ENCODE measurements around the gene COTL1. TPM values are rescaled to one million over a fixed set of nuclear protein-coding genes. Genes with fewer than 3 reads are reported as not detected.

COTL1 gene
- total RNA-seq, 1 donor from 2014 or later = 129 TPM

GRCh38 chr16:84649511-84649861 lies 31.6 kb upstream of the COTL1 start:
- H3K36me3 ChIP-seq = peaks cover 32% of the 10 kb centered on the region
- TF ChIP-seq, protein P1, sequence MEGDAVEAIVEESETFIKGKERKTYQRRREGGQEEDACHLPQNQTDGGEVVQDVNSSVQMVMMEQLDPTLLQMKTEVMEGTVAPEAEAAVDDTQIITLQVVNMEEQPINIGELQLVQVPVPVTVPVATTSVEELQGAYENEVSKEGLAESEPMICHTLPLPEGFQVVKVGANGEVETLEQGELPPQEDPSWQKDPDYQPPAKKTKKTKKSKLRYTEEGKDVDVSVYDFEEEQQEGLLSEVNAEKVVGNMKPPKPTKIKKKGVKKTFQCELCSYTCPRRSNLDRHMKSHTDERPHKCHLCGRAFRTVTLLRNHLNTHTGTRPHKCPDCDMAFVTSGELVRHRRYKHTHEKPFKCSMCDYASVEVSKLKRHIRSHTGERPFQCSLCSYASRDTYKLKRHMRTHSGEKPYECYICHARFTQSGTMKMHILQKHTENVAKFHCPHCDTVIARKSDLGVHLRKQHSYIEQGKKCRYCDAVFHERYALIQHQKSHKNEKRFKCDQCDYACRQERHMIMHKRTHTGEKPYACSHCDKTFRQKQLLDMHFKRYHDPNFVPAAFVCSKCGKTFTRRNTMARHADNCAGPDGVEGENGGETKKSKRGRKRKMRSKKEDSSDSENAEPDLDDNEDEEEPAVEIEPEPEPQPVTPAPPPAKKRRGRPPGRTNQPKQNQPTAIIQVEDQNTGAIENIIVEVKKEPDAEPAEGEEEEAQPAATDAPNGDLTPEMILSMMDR (IDR thresholded peaks at IDR 0.05) = no peak
- peaks cover 19% of the 10 kb centered on the region for H3K4me1 ChIP-seq
- no peak for DNase-seq
- H3K4me3 ChIP-seq = peak overlapping the region; percentile 77
- no peaks in the 10 kb centered on the region for H3K9me3 ChIP-seq
- no peaks in the 10 kb centered on the region for H3K27me3 ChIP-seq
- peak overlapping the region; percentile 75 for H3K27ac ChIP-seq
- intact Hi-C loops (cut with DNase I) = no loop called here
- ATAC-seq = no peak

GRCh38 chr16:84648595-84649510 lies 31.0 kb upstream of the COTL1 start:
- ATAC-seq = peak; percentile 84
- H3K9me3 ChIP-seq = no peaks in the 10 kb centered on the region
- peaks cover 19% of the 10 kb centered on the region for H3K4me1 ChIP-seq
- H3K27me3 ChIP-seq = no peaks in the 10 kb centered on the region
- peak overlapping the region; percentile 75 for H3K27ac ChIP-seq
- intact Hi-C loops (cut with DNase I) = no loop called here
- TF ChIP-seq, protein P1 (IDR thresholded peaks at IDR 0.05) = no peak
- peaks cover 32% of the 10 kb centered on the region for H3K36me3 ChIP-seq
- DNase-seq = peak; percentile 87
- peak overlapping the region; percentile 77 for H3K4me3 ChIP-seq

- ATAC-seq (peak; percentile 90), DNase-seq (peak; percentile 87)
- Histone ChIP-seq H3K4me3 (peak within 1 kb of the TSS; percentile 77), H3K36me3 (peaks cover 25% of the 10 kb centered on the region), H3K4me1 (peaks cover 25% of the 10 kb centered on the region), H3K27me3 (no peaks in the 10 kb centered on the region), H3K27ac (peak within 1 kb of the TSS; percentile 88), H3K9me3 (no peaks in the 10 kb centered on the region)
- intact Hi-C loops (cut with DNase I) = no loop called here
- TF ChIP-seq, protein P1 (IDR thresholded peaks at IDR 0.05) = no peak
Measured at GRCh38 chr16:84647828-84648594, 30.1 kb upstream of the COTL1 start, which contains the start of gene KLHL36. Gene KLHL36 (plus strand): TSS chr16:84648511. CDS start chr16:84650868, 2,357 bp downstream.

- H3K4me3 ChIP-seq = no peak overlapping the region
- peak overlapping the region; percentile 58 for H3K27ac ChIP-seq
- DNase-seq (no peak), ATAC-seq (no peak)
- no peaks in the 10 kb centered on the region for H3K27me3 ChIP-seq
- intact Hi-C loops (cut with DNase I) = no loop called here
- H3K9me3 ChIP-seq = no peaks in the 10 kb centered on the region
- TF ChIP-seq, protein P1 (IDR thresholded peaks at IDR 0.05) = no peak
- H3K4me1 ChIP-seq = peaks cover 29% of the 10 kb centered on the region
- no peaks in the 10 kb centered on the region for H3K36me3 ChIP-seq
Measured at GRCh38 chr16:84643674-84644073, 25.8 kb upstream of the COTL1 start.

DNA sequence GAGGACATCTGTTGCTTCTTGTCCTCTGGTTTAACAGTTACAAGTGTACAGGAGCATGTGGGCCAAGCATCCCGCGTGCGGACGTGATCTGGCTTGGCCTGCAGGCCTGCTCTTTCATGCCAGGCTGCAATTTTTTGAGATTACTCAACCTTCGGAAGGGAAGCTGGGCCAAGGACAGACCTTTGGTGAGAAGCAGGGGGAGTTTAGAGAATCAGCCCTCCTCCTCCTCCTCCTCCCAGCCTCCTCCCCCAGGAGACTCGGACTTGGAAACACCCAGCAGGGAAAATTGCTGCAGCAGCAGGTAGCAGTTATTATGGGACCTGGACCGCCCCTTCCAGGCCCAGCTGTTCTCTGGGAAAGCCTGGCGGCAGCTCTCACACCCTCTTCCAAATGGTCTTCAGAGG lies 25.3 kb upstream of the COTL1 start:
- H3K36me3 ChIP-seq = no peaks in the 10 kb centered on the region
- TF ChIP-seq, protein P1 (IDR thresholded peaks at IDR 0.05) = no peak
- H3K4me1 ChIP-seq = peaks cover 29% of the 10 kb centered on the region
- ATAC-seq = peak; percentile 57
- H3K9me3 ChIP-seq = no peaks in the 10 kb centered on the region
- peak overlapping the region; percentile 58 for H3K27ac ChIP-seq
- no peaks in the 10 kb centered on the region for H3K27me3 ChIP-seq
- intact Hi-C loops (cut with DNase I) = no loop called here
- peak; percentile 69 for DNase-seq
- H3K4me3 ChIP-seq = no peak overlapping the region

Data from upper lobe of right lung (tissue), 1 donor.